ENCODE results near the gene HOXA11.

The HOXA11 gene

DNA sequence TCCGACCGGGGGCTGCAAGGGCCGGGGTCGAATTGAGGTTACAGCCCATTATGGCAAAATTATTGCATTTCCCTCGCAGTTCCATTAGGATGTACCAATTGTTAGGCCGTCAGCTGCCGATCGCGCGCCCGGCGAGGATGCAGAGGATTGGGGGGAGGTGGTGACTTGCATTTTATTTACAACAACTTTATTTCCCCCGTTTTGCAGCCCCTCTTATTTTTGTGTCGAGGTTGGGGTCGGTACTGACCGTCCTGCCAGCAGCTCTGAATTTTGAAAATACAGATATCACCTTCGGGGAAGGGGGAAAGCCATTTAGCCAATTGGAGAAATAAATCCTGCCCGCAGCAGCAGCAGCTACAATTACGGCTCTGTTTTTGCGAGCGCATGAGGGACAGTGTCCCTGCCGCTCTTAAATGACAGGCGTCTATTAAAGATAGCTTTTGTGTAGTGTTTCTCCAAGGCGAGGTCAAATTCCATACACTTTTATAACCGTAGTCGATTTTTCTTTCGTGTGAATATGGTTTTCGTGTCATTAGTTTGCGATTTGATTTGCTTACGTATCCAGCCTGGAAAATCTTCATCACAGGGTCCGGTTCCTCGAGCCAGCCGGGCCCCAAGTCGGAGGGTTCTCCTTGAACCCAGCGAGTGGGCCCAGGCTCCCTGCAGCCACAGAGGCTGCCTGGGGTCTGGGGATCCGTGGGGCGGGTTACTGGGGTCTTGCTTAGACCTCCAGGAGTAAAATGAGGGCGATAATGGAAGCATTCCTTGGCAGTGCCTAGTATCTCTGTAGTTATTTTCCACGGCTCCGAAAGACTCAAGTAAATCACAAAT is 40.9 kb downstream of the HOXA11 start:
- in situ Hi-C loops (cut with HindIII; ENCODE audit: low pct_unique_long_range_greater_than_20kb, low sequenced_read_pairs), result no loop called here
- DNase-seq (ENCODE audit: low read depth in 1 of 2, low spot score in 1 of 2), result no peak
- no peak for TF ChIP-seq JUND (IDR thresholded peaks at IDR 0.05; ENCODE audit: low read depth)

DNA sequence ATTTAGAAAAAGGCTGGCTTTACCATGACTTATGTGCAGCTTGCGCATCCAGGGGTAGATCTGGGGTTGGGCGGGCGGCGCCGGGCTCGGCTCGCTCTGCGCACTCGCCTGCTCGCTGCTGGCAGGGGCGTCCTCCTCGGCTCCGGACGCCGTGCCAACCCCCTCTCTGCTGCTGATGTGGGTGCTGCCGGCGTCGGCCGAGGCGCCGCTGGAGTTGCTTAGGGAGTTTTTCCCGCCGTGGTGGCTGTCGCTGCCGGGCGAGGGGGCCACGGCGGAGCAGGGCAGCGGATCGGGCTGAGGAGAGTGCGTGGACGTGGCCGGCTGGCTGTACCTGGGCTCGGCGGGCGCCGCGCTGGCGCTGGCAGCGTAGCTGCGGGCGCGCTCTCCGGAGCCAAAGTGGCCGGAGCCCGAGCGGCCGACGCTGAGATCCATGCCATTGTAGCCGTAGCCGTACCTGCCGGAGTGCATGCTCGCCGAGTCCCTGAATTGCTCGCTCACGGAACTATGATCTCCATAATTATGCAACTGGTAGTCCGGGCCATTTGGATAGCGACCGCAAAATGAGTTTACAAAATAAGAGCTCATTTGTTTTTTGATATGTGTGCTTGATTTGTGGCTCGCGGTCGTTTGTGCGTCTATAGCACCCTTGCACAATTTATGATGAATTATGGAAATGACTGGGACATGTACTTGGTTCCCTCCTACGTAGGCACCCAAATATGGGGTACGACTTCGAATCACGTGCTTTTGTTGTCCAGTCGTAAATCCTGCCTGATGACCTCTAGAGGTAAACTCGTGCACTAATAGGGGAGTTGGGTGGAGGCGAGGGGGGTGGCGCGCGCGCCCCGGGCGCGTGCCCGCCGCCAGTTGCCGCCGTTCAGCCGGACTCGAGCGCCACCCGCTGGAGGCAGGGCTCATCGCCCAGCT is 41.7 kb downstream of the HOXA11 start, which contains the start of gene HOXA5:
TSS of gene HOXA5 (minus strand) at position 659 of the 927 bp plus-strand sequence. CDS start at position 585, 74 bp downstream.
- DNase-seq (ENCODE audit: low read depth in 1 of 2, low spot score in 1 of 2), result no peak
- no peak for TF ChIP-seq JUND (IDR thresholded peaks at IDR 0.05; ENCODE audit: low read depth)
- in situ Hi-C loops (cut with HindIII; ENCODE audit: low pct_unique_long_range_greater_than_20kb, low sequenced_read_pairs), result no loop called here

DNA sequence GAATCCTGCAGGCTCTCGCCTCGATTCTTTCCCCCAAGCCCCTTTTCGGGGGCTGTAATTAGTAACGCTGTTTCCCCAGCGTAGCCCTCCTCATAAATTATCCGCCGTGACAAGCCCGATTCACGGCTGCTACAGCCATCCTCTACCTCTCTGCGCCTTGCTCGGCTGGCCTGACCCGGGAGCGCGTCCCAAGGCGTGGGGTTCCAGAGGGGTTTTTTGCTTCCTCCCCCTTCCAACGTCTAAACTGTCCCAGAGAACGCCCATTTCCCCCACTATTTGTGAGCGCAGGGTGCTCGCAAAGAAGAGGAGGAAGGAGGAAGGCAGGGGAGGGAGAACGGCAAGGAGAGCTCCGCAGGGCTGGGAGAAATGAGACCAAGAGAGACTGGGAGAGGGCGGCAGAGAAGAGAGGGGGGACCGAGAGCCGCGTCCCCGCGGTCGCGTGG is 42.4 kb downstream of the HOXA11 start:
- no peak for TF ChIP-seq JUND (IDR thresholded peaks at IDR 0.05; ENCODE audit: low read depth)
- no peak for DNase-seq (ENCODE audit: low read depth in 1 of 2, low spot score in 1 of 2)
- in situ Hi-C loops (cut with HindIII; ENCODE audit: low pct_unique_long_range_greater_than_20kb, low sequenced_read_pairs), result no loop called here

DNA sequence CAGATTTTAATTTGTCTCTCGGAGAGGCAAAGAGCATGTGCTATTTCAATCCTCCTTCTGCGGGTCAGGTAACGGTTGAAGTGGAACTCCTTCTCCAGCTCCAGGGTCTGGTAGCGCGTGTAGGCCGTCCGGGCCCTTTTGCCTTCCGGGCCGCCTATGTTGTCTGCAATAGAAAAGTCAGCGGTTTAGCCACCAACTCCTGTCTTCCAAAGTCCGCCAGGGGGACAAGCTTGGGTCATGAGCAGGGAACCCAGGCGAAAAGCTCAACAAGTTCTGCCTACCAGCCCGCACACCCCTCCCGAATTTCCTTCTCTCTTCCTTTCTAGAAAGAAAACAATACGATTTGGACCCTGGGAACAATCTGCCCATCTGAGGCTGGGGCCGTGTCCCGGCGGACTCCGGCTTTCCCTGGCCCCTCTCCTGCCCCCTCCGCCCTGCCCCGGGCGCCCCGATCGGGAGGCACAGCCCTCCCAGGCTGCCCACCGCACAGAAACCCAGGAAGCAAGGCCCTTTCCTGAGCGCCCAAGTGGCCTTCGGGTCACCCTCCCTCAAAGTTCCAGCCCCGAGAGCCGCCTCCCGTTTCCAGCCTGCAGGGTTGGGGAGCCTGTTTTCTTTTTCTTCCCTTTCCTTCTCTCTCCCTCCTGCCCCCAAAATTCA is 43.0 kb downstream of the HOXA11 start:
- TF ChIP-seq JUND (IDR thresholded peaks at IDR 0.05; ENCODE audit: low read depth), result no peak
- DNase-seq (ENCODE audit: low read depth in 1 of 2, low spot score in 1 of 2), result no peak
- in situ Hi-C loops (cut with HindIII; ENCODE audit: low pct_unique_long_range_greater_than_20kb, low sequenced_read_pairs), result no loop called here

DNA sequence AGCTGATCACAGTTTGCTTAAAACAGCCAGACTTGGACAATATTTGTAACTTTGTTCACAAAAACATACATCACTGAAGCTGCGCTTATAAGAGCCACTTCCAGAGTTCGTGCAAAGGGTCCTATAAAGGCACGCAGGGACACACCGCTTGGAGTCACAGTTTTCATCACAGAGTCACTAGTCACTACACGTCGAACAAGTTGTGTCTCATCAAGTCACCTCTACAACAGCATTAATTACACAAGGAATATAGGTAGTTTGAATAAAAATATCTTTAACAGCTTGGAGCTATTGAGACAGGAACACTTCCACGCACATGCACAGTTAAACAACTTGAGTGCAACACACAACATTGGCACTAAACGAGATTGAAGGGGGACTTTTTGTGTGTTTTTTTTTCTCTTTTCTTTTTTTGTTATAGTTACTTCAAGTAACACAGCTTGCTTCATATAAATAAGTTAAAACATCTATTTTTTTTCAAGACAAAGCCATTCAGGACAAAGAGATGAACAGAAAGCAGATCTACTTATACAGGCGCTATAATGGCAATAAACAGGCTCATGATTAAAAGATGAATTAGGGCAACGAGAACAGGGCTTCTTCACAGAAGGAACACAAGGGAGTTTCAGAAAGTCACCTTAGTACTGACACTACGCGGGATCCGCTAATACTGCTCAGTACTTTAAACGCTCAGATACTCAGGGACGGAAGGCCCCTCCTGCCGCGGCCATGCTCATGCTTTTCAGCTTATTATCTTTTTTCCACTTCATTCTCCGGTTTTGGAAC is 43.7 kb downstream of the HOXA11 start:
- in situ Hi-C loops (cut with HindIII; ENCODE audit: low pct_unique_long_range_greater_than_20kb, low sequenced_read_pairs), result no loop called here

DNA sequence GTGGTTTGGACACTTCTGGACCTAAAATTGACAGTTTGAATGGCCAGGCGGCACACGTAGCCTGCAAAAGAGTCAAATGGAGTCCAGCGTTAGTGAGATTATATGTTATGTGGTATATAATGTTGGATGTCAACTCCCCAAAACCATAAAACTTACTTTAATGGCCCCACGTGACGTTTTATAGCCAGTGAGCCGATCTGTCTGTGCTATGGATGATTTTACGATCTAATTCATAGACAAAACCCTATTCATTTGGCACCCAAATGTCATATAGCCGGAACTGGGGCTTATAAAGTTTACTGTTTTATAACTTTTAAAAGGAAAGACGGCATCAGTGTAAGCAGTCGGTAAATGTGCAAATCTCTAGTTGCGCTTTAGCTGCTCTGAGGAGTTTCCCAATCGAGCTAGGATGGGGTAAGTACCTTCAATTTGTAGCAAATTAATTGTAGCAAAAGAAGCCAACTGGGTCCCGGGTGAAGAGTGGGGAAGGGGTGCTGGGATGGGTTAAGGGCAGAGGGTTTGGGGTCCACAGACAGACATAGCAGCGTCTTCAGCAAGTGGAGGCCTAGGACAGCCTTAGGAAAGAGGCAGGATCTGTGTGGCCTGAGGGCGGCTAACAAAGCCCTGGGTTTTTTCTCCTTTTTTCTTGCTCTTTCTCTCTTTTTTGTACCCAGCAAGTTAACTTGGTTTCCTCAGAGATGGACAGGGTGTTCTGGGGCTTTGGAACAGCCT is 44.7 kb downstream of the HOXA11 start:
- in situ Hi-C loops (cut with HindIII; ENCODE audit: low pct_unique_long_range_greater_than_20kb, low sequenced_read_pairs), result no loop called here
- no peak for DNase-seq (ENCODE audit: low read depth in 1 of 2, low spot score in 1 of 2)
- no peak for TF ChIP-seq JUND (IDR thresholded peaks at IDR 0.05; ENCODE audit: low read depth)

More for the DNA sequence above, 43.7 kb downstream of the HOXA11 start:
- DNase-seq (ENCODE audit: low read depth in 1 of 2, low spot score in 1 of 2), result no peak
- TF ChIP-seq JUND (IDR thresholded peaks at IDR 0.05; ENCODE audit: low read depth), result no peak

DNA sequence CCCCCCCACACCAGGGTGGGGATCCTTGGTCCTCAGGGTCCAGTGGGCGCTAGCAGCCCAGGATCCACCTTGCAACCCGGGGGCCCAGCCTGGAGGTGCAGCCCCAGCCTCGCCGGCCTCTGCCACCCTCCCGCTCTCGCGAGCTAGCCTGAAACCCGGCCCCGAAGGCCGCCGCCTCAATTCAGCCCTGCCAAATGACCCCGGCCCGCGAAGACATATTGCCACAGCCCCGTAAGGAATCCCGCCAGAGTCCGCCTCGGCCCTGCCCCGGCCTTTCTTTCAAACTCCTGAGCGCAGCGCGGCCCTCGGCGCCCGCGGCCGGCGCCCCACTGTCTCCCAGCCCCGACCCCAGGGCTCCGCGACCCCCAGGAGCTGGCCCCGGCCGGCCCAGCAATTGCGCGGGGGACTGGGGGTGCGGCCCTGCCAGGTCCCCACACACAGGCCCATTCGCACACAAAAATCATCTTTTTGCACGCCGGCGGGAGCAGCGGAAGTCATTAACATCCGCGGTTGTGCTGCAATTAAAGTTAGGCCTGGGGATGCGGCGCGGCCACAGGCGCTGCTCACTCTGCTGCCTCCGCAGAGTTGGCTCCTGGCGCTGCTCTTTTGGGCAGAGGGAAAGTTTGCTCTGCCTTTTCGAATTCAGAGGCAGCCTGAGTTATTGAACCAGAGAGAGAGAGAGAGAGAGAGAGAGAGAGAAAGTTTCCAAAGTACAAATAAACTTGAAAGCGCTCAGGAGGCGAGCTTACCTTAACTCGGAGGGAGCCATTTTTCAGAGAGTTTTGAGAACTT is 45.5 kb downstream of the HOXA11 start:
- DNase-seq (ENCODE audit: low read depth in 1 of 2, low spot score in 1 of 2), result no peak
- TF ChIP-seq JUND (IDR thresholded peaks at IDR 0.05; ENCODE audit: low read depth), result no peak
- in situ Hi-C loops (cut with HindIII; ENCODE audit: low pct_unique_long_range_greater_than_20kb, low sequenced_read_pairs), result no loop called here

DNA sequence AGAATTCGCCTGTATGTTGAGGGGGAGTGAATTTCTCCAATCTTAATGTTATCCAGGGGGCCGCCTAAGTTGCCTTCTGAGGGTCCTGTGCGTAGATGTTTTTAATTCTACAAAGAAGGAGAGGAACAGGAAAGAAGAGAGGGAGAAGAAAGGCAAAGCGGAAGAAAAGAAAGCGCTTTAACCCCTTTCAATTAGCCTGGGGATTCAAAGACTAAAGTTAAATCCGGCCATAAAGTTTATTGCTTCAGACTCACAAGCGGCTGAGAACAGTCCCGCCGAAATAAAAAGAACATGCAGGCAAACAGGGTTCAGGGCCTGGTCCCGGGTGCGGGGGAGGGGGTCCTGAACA is 46.1 kb downstream of the HOXA11 start:
- in situ Hi-C loops (cut with HindIII; ENCODE audit: low pct_unique_long_range_greater_than_20kb, low sequenced_read_pairs), result no loop called here
- no peak for DNase-seq (ENCODE audit: low read depth in 1 of 2, low spot score in 1 of 2)
- no peak for TF ChIP-seq JUND (IDR thresholded peaks at IDR 0.05; ENCODE audit: low read depth)

DNA sequence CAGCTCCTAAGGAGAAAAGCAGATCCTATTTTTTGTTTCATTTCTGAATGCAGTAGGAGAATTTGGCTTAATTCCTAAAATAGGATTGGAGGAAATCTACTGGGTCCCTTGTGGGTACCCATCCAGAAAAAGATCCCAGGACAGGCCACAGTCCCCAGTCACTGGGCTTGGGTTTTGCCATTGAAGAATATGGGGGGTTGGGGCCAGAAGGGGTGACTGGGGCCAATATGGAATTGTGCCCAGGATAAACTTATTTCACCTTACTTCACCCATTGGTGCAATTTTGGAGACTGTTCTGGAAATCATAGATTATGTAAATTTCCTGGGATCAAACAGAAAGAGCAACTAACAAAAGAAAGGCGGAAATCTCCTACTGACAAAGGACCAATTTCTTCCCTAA is 46.6 kb downstream of the HOXA11 start:
- DNase-seq (ENCODE audit: low read depth in 1 of 2, low spot score in 1 of 2), result no peak
- in situ Hi-C loops (cut with HindIII; ENCODE audit: low pct_unique_long_range_greater_than_20kb, low sequenced_read_pairs), result no loop called here
- TF ChIP-seq JUND (IDR thresholded peaks at IDR 0.05; ENCODE audit: low read depth), result no peak

DNA sequence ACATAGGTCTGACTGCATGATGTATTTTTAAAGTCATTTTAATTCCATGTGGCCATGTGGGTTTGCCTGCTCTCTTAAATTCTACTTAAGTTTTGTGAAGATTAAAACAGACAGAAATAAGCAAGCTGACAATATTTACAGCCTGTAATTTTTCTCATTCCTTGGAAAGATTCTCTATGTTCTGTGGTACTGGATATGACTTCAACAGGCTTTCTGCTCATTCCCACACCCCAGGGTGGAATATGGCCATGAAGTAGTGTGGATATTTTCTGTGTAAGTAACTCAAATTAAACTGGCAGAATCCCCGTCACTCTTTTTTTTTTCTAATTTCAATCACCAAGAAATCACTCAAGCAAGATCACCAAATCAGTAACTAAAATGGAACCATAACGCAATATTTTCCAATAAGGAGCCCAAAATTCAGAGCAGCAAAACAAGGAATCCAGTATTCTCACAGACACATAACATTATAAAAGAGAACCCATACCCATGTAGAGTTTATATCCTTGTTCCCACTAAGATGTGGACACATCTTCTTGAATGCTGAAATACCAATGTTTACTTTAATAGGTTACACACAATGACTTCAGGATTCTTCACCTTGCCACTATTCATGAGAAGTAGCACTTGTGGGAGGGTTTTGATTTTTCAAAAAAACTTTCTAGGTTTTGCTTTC is 47.3 kb downstream of the HOXA11 start:
- DNase-seq (ENCODE audit: low read depth in 1 of 2, low spot score in 1 of 2), result no peak
- TF ChIP-seq JUND (IDR thresholded peaks at IDR 0.05; ENCODE audit: low read depth), result no peak
- in situ Hi-C loops (cut with HindIII; ENCODE audit: low pct_unique_long_range_greater_than_20kb, low sequenced_read_pairs), result no loop called here
